HEK293T (cell line): Measurements from ENCODE around the gene ZFC3H1.

Experiments used
- CTCF ChIA-PET: fragments of 350-600 bp; formaldehyde crosslinking; extraction: SDS; loops from one replicate; lab custom pipeline; 2021; ENCODE audit warnings: antibody characterized with exemption, inconsistent platforms; lab: Yijun Ruan, JAX
- POLR2A ChIA-PET: fragments of 350-600 bp; formaldehyde crosslinking; extraction: SDS; loops from one replicate; lab custom pipeline; 2020; ENCODE audit warnings: antibody characterized with exemption, inconsistent platforms; lab: Yijun Ruan, JAX
- DNase-seq: peaks from one replicate; pipeline ENCODE4 v3.0.0; 2012; ENCODE audit warnings: mixed read lengths; ENCODE audit errors: extremely low spot score
- ARNT ChIP-seq: fragments of 450-650 bp; IDR thresholded peaks from 2 replicates; pipeline ENCODE4 v1.6.1; 2017; ENCODE audit warnings: mild to moderate bottlenecking
- BHLHE40 ChIP-seq: fragments of 450-650 bp; IDR thresholded peaks from 2 replicates; pipeline ENCODE4 v1.6.1; 2016; ENCODE audit warnings: mild to moderate bottlenecking, moderate library complexity, borderline replicate concordance
- CTBP1 ChIP-seq: fragments of 450-650 bp; IDR thresholded peaks from 2 replicates; pipeline ENCODE4 v1.6.1; 2016; ENCODE audit warnings: borderline replicate concordance
- ELF4 ChIP-seq: fragments of 450-650 bp; IDR thresholded peaks from 2 replicates; pipeline ENCODE4 v1.6.1; 2017; ENCODE audit warnings: antibody characterized with exemption
- FOXA1 ChIP-seq: fragments of 450-650 bp; IDR thresholded peaks from 2 replicates; pipeline ENCODE4 v1.6.1; 2016; ENCODE audit warnings: mild to moderate bottlenecking
- FOXK2 ChIP-seq: fragments of 450-650 bp; IDR thresholded peaks from 2 replicates; pipeline ENCODE4 v1.6.1; 2016; ENCODE audit warnings: mild to moderate bottlenecking
- FOXM1 ChIP-seq: fragments of 450-650 bp; IDR thresholded peaks from 2 replicates; pipeline ENCODE4 v1.6.1; 2017; ENCODE audit warnings: mild to moderate bottlenecking, borderline replicate concordance
- HDGF ChIP-seq: fragments of 450-650 bp; IDR thresholded peaks from 2 replicates; pipeline ENCODE4 v1.6.1; 2017; ENCODE audit warnings: antibody characterized with exemption, borderline replicate concordance
- L3MBTL2 ChIP-seq: fragments of 450-650 bp; conservative IDR thresholded peaks from 2 replicates; pipeline ENCODE4 v1.6.1; 2016; ENCODE audit warnings: mild to moderate bottlenecking
- LEF1 ChIP-seq: fragments of 450-650 bp; IDR thresholded peaks from 2 replicates; pipeline ENCODE4 v1.6.1; 2017; ENCODE audit warnings: mild to moderate bottlenecking, borderline replicate concordance
- NFRKB ChIP-seq: fragments of 450-650 bp; IDR thresholded peaks from 2 replicates; pipeline ENCODE4 v1.6.1; 2016; ENCODE audit warnings: mild to moderate bottlenecking, moderate library complexity
- PKNOX1 ChIP-seq: fragments of 450-650 bp; IDR thresholded peaks from 2 replicates; pipeline ENCODE4 v1.6.1; 2016
- SP1 ChIP-seq: fragments of 450-650 bp; IDR thresholded peaks from 2 replicates; pipeline ENCODE4 v1.6.1; 2017
- SUZ12 ChIP-seq: fragments of 450-650 bp; IDR thresholded peaks from 2 replicates; pipeline ENCODE4 v1.6.1; 2016; ENCODE audit warnings: mild to moderate bottlenecking
- TARDBP ChIP-seq: fragments of 450-650 bp; IDR thresholded peaks from 2 replicates; pipeline ENCODE4 v1.6.1; 2016
- ZNF384 ChIP-seq: fragments of 450-650 bp; IDR thresholded peaks from 2 replicates; pipeline ENCODE4 v1.6.1; 2016

ZFC3H1 gene

GRCh38 chr12:71684081-71684480, 20.4 kb upstream of the ZFC3H1 start:
- POLR2A ChIA-PET = interaction anchor here (3.8 kb wide), 1 partner anchor 21 kb away, joined by 50 read pairs; the partner anchor contains the start of genes THAP2 and ZFC3H1
- TF ChIP-seq ARNT (no peak), L3MBTL2 (no peak), FOXM1 (no peak), ZNF384 (no peak), SP1 (no peak), TARDBP (no peak), HDGF (no peak), FOXA1 (no peak), ELF4 (no peak), PKNOX1 (no peak)
- no peak for DNase-seq
- CTCF ChIA-PET = no interaction called here

- ChIA-PET CTCF (no interaction called here), POLR2A (interaction anchor here (3.8 kb wide), 1 partner anchor 20 kb away, joined by 50 read pairs; the partner anchor contains the start of genes THAP2 and ZFC3H1)
- DNase-seq = no peak
- TF ChIP-seq NFRKB = no peak
- TF ChIP-seq SUZ12 = no peak
- no peak for TF ChIP-seq FOXK2
- no peak for TF ChIP-seq L3MBTL2
- TF ChIP-seq ELF4 = no peak
- TF ChIP-seq SP1 = no peak
- TF ChIP-seq HDGF = no peak
- TF ChIP-seq LEF1 = no peak
- no peak for TF ChIP-seq FOXA1
- no peak for TF ChIP-seq ZNF384
- TF ChIP-seq FOXM1 = no peak
- TF ChIP-seq ARNT = no peak
- no peak for TF ChIP-seq TARDBP
- TF ChIP-seq BHLHE40 = no peak
- no peak for TF ChIP-seq CTBP1
Measured at GRCh38 chr12:71683633-71684032, 20.0 kb upstream of the ZFC3H1 start.

GRCh38 chr12:71682466-71682865, 18.8 kb upstream of the ZFC3H1 start:
- no peak for DNase-seq
- ChIA-PET CTCF (no interaction called here), POLR2A (interaction anchor here (0.9 kb wide), 1 partner anchor 19 kb away, joined by 3 read pairs; the partner anchor contains the start of genes THAP2 and ZFC3H1)
- TF ChIP-seq PKNOX1 (no peak), FOXK2 (no peak), FOXM1 (no peak), TARDBP (no peak), L3MBTL2 (no peak), SP1 (no peak), ELF4 (no peak), ZNF384 (no peak), FOXA1 (no peak), HDGF (no peak), SUZ12 (no peak), CTBP1 (no peak), BHLHE40 (no peak), ARNT (no peak), LEF1 (no peak)

- ChIA-PET POLR2A (interaction anchor here (2.6 kb wide), 1 partner anchor 14 kb away, joined by 16 read pairs; the partner anchor contains the start of gene TMEM19), CTCF (interaction anchor here (1.4 kb wide), 1 partner anchor 8 kb away, joined by 5 read pairs; the partner anchor contains the start of genes THAP2 and ZFC3H1)
- no peak for TF ChIP-seq SUZ12
- TF ChIP-seq ZNF384 = no peak
- no peak for TF ChIP-seq ELF4
- TF ChIP-seq ARNT = no peak
- no peak for TF ChIP-seq TARDBP
- TF ChIP-seq LEF1 = no peak
- no peak for TF ChIP-seq FOXK2
- no peak for TF ChIP-seq PKNOX1
- TF ChIP-seq BHLHE40 = no peak
- no peak for TF ChIP-seq HDGF
- TF ChIP-seq FOXA1 = no peak
- TF ChIP-seq L3MBTL2 = no peak
- DNase-seq = no peak
Measured at GRCh38 chr12:71671816-71672215, 8.2 kb upstream of the ZFC3H1 start.

- CTCF ChIA-PET = interaction anchor here (0.6 kb wide), 1 partner anchor 9 kb away, joined by 6 read pairs; no protein-coding TSS in a partner anchor
- TF ChIP-seq L3MBTL2 (no peak), SP1 (no peak), ZNF384 (no peak), NFRKB (no peak), ARNT (no peak), FOXA1 (no peak), TARDBP (no peak), PKNOX1 (no peak), BHLHE40 (no peak), SUZ12 (no peak), HDGF (no peak)
- POLR2A ChIA-PET = interaction anchor here (2.6 kb wide), 1 partner anchor 14 kb away, joined by 16 read pairs; the partner anchor contains the start of gene TMEM19
- no peak for DNase-seq
Measured at GRCh38 chr12:71671311-71671710, 7.7 kb upstream of the ZFC3H1 start.
